GM19193 (cell line): ENCODE measurements around the gene ZBTB7B.
A peak's percentile ranks its signal among the peaks of the same experiment; 100 is the strongest.

ENCODE experiments used
- POLR2A ChIP-seq: IDR thresholded peaks from 4 replicates; pipeline ENCODE4 v1.6.1; 2011; ENCODE audit not compliant: insufficient read depth, insufficient read length; ENCODE audit errors: extremely low read depth

Gene ZBTB7B

DNA sequence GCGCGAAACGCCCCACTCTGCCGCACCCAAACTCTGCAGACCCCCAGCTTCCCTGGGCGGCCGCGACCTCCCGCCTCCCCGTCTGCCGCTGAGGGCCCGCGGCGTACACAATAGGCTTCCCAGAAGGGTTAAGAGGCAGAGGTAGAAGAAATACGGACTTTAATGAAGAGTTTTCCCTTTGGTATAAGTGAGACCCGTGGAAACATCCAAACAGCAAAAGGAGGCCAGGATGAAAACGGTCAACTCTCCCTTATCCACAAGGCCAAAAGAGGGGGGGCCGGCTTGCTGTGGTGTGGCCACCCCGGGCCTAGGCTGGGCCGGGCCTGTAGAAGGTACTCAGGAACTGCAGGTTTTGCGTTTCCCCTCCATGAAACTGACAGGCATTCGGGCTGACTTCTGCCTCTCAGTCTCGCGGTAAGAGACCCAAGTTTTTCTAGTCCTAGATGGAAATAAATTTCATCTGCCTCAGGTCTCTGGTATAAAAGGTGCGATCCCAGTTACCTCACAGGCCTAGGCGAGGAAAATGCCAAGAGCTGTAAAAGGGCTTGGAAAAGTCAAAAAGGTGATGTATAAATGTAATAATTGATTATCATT, 40.3 kb upstream of the ZBTB7B start:
- TF ChIP-seq POLR2A: no peak

DNA sequence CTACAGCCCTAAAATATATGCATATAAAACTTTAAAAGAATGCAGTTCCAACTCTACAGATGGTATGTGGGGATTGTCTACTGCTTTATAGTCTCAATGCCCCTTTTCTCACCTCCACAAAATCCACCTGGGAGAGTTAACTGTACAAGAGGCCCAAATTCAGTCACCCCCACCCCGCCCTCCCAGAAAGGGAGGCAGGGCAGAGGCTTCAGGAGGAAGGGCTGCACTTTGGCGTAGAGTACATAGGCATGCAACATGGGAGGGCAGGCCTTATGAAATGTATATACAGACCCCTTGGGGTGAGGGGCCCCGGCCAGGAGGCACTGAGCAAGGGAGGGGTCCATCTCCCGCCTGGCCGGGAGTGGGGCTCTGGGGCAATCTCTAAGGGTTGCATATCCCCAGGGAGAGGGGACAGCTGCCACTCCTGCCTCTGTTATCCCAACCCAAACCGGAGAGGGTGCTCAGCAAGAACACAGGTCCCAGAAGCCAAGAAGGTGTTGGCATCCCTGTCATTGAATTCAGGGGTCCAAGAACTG, 39.7 kb upstream of the ZBTB7B start:
- TF ChIP-seq POLR2A: no peak

DNA sequence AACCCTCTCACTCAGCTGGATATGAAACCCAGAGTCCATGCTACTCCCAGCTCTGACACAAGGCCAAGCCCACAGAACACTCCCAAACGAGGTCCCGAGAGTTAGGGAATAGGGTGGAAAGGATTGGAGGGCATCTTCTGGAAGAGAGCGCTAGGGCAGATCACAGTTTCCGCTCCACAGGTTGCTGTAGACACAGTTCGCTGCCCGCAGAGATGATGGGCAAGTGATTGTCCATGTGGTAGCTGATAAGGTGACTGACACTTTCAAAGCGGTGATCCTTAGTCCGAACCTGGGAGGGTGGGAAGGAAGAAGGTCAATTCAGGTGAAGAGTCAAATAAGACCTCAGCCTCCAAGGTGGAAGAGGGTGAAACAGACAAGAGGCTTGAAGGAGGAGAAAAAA, 39.0 kb upstream of the ZBTB7B start:
- TF ChIP-seq POLR2A: no peak

- TF ChIP-seq POLR2A: no peak
Observed at GRCh38 chr1:154964359-154964758, 38.2 kb upstream of the ZBTB7B start.

DNA sequence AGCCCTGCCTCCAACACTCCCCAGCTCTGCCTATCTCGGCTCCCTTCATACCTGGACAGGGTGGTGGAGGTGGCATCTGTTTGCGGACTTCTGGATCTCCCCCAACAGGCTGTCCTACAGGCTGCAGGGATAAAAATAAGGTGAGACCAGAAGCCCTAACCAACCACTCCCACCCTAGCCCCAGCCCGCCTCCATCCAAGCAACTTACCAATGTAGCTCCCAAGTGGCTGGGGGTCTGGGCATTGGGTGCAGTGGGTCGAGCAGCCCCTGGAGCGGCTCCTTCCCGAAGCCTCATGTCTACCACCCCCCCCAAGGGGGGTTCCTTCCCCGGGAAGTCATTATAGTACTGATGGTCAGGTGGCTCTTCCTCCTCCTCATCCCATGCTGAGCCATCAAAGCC, 36.5 kb upstream of the ZBTB7B start:
- TF ChIP-seq POLR2A: no peak

- no peak for TF ChIP-seq POLR2A
Observed at GRCh38 chr1:154967331-154967950, 35.2 kb upstream of the ZBTB7B start.

DNA sequence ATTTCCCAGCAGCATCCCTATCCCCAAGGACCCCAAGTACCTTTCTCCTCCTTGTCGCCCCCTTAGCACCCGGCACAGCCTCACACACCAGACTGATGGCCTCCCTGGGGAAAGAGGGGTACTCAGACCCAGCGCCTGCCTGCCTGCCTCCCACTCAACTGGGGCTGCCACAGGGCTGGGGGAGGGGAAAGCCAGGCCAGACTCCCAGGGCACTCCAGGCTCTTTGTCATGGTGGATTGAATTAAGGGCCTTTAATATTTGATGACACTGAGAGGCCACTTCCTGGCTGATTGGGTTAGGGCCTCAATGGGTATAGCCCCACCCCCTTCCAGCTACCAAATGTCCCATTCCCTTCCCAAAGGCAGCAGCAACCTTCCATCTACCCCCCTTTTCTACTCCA, 33.9 kb upstream of the ZBTB7B start:
- no peak for TF ChIP-seq POLR2A

DNA sequence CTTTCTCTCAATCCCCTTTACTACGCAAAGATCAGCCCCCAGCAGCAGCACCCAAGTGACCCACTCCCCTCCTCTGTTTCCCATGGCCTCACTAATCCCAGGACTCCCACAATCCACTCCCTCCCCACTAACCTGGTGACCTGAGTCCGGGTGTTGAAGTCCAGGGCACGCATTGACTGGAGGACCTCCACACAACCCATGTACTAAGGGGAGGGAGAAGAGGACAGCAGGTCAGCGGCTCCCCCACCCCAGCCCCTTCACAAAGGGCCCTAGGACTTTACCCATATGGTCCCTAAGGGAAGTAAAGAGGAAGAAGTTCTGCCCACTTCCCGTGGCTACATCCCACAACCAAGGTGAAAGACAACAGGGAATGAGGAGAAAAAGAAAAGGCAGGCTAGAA, 33.4 kb upstream of the ZBTB7B start:
- TF ChIP-seq POLR2A: no peak

DNA sequence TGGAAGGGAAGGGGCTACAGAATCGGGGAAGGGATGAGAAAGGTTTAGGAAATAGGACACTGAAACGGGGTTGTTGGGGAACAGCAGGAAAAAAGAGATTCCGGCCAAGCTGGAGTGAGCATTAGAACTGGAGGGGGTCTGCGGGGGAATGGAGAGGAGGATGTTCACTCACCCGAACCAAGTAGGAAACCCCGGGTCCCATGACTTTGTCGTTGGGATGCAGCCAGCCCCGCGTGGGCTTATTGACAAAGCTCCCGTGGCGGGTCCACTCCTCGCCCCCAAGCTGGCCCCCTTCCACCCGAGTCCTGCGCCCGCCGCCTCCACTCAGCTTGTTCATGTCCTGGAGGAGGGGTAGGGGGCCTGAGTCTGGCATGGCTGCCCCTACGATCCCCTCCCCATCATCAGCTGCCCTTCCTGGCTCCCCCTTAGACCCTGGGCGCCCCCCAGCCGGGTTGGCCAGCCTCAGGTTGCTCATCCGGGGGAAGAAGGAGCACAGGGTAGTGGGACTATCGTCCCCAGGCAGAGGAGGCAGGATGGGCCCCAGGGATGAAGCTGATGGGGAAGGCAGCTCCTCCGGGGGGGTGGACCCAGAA, 32.6 kb upstream of the ZBTB7B start:
- TF ChIP-seq POLR2A: no peak

- peak; percentile 42 for TF ChIP-seq POLR2A
Observed at GRCh38 chr1:154970631-154971340, 31.8 kb upstream of the ZBTB7B start, which contains the start of gene SHC1. SHC1 (minus strand) TSS chr1:154970747; CDS start chr1:154970526, 221 bp downstream.

- TF ChIP-seq POLR2A: no peak
Observed at GRCh38 chr1:154971341-154971998, 31.1 kb upstream of the ZBTB7B start.

- no peak for TF ChIP-seq POLR2A
Observed at GRCh38 chr1:154972213-154972516, 30.4 kb upstream of the ZBTB7B start.

DNA sequence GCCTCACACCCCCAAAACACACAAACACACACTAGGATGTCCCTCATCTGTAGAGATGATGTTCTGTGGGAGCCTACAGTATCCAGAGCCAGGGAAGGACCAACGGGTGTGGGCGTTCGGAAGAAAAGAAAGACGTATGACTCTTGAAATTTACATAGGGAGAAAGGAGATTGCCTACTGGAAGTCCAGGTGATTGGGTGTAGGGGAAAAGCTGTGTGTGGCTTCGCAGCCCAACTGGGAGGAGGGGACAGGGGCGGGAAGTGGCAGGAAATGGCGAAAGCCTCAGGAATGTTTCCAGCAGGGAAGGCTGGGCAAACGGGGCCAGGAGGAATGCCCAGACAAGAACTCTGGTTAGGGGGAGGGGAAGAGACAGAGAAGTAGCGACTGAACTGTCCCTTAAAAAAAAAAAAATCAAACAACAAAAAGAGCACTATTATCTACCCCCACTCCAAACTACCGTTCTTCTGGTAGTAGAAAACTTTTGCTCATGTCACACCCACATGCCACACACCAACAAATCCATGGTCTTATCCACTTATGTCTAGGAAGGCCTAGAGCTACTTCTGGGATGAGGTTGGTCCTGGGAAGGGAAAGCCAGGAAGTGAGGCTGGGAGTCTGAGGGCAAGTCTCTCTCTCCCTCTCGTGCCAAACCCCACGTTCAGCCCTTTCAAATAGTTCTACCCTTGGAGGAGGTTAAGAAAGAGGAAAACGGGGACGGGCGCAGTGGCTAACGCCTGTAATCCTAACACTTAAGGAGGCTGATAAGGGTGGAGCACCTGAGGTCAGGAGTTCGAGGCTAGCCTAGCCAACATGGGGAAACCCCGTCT, 29.9 kb upstream of the ZBTB7B start:
- TF ChIP-seq POLR2A: no peak
